HL-60 (cell line): ENCODE results near the gene VWA5A.

Experiments used
- GABPA ChIP-seq: IDR thresholded peaks from 2 replicates; pipeline ENCODE4 v1.6.1; 2012; ENCODE audit warnings: low read depth
- POLR2AphosphoS5 ChIP-seq: IDR thresholded peaks from 2 replicates; pipeline ENCODE4 v1.6.1; 2012; ENCODE audit warnings: low read depth
- SPI1 ChIP-seq: IDR thresholded peaks from 2 replicates; pipeline ENCODE4 v1.6.1; 2012; ENCODE audit warnings: low read depth, mild to moderate bottlenecking, borderline replicate concordance
- TF ChIP-seq, protein P1 (sequence below): IDR thresholded peaks from one replicate; pipeline ENCODE4 v1.5.1; 2011; ENCODE audit warnings: low read length, control low read depth, inconsistent platforms; ENCODE audit not compliant: insufficient read depth

DNA sequence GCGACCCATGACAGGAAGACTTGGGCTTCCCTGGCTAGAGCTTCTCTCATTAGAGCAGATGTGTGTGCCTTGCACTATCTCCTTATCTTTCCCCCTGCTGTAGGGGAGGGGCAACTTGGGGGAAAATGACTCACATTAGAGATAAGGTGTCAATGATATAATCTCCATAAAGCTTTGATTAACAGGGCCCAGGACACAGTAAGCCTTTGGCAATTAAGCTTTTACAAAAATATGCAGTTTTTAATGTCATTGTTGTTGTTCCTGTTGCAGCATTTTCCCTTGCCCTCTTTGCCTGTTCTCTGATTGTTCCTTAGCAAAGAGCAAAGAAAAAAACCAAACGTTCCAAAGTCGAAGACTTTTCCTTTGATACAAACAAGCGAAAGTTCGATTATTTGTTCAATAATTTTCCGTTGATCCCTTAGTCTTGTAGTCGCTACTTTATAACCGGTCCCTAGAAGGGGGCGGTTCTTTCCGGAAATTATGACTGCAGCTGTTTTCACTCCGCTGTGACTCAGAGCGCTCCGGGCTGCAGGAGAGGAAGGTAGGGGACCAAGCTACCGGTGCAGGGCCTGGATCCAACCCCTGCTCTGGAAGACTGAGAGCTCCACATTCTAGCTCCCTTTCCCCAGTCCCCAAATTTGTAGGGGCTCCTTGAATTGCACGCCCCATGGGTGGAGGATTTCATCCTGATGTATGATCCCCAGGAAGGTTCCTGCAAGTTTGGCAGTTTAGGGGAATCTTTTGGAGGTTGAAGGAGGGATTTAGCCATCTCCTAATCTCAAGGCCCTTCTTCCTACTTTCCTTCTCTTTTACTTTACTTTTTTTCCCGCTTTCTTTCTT, at the start of gene VWA5A:
- TF ChIP-seq SPI1, result no peak
- TF ChIP-seq, protein P1, sequence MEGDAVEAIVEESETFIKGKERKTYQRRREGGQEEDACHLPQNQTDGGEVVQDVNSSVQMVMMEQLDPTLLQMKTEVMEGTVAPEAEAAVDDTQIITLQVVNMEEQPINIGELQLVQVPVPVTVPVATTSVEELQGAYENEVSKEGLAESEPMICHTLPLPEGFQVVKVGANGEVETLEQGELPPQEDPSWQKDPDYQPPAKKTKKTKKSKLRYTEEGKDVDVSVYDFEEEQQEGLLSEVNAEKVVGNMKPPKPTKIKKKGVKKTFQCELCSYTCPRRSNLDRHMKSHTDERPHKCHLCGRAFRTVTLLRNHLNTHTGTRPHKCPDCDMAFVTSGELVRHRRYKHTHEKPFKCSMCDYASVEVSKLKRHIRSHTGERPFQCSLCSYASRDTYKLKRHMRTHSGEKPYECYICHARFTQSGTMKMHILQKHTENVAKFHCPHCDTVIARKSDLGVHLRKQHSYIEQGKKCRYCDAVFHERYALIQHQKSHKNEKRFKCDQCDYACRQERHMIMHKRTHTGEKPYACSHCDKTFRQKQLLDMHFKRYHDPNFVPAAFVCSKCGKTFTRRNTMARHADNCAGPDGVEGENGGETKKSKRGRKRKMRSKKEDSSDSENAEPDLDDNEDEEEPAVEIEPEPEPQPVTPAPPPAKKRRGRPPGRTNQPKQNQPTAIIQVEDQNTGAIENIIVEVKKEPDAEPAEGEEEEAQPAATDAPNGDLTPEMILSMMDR, result no peak
- no peak for TF ChIP-seq POLR2AphosphoS5
- no peak for TF ChIP-seq GABPA
